ENCODE measurements around the gene C10orf105. TPM values are rescaled to one million over a fixed set of nuclear protein-coding genes. Genes with fewer than 3 reads are reported as not detected.

C10orf105 gene
- total RNA-seq, 2 experiments from 2014 or later, result 0.25 to 0.36 TPM

- Histone ChIP-seq H3K27ac (ENCODE audit: low read depth in 1 of 2, low read length in 2 of 2) (peak overlapping the region; percentile 74 to 75), H3K4me1 (ENCODE audit: insufficient read depth, low read length) (peaks cover 100% of the 10 kb centered on the region), H3K27me3 (ENCODE audit: control insufficient read depth in 1 of 2, insufficient read depth in 2 of 2, low read length in 2 of 2) (no peaks in the 10 kb centered on the region), H3K4me3 (ENCODE audit: low read length) (no peak overlapping the region), H3K36me3 (ENCODE audit: insufficient read depth, low read length) (peaks cover 14% of the 10 kb centered on the region), H3K9me3 (ENCODE audit: control insufficient read depth in 1 of 2, insufficient read depth in 1 of 2, low read length in 2 of 2) (no peaks in the 10 kb centered on the region)
- Mint-ChIP-seq H3K27me3 (no peaks in the 10 kb centered on the region), H3K36me3 (ENCODE audit: low read depth) (peaks cover 22% of the 10 kb centered on the region), H3K27ac (peak overlapping the region; percentile 96), H3K9me3 (no peaks in the 10 kb centered on the region), H3K4me3 (peak overlapping the region; percentile 68), H3K4me1 (ENCODE audit: low read depth) (peaks cover 100% of the 10 kb centered on the region)
- no peak for DNase-seq
- no peak for TF ChIP-seq CTCF (IDR thresholded peaks at IDR 0.05)
- ChIA-PET POLR2A (interaction anchor here (2.8 to 19.3 kb wide), 3 partner anchors 11 to 22 kb away, joined by 12 to 416 read pairs (median 252); partner anchors contain the start of gene VSIR), CTCF (interaction anchor here (1.2 to 4.8 kb wide), 2 partner anchors 21 to 27 kb away, joined by 3 to 27 read pairs; partner anchors contain the start of gene VSIR)
- no peak for ATAC-seq (ENCODE audit: poor library complexity)
- intact Hi-C loops (cut with DNase I, micrococcal nuclease), result no loop called here
Observed at GRCh38 chr10:71745664-71746250, 26.2 kb upstream of the C10orf105 start.

- no peak for ATAC-seq (ENCODE audit: poor library complexity)
- no peak overlapping the region for H3K4me3 ChIP-seq (ENCODE audit: low read length)
Observed at GRCh38 chr10:71744897-71745663, 25.5 kb upstream of the C10orf105 start.

More at GRCh38 chr10:71744897-71745663, 25.5 kb upstream of the C10orf105 start:
- peaks cover 7% of the 10 kb centered on the region for H3K36me3 ChIP-seq (ENCODE audit: insufficient read depth, low read length)
- H3K27me3 Mint-ChIP-seq, result no peaks in the 10 kb centered on the region
- H3K27me3 ChIP-seq (ENCODE audit: control insufficient read depth in 1 of 2, insufficient read depth in 2 of 2, low read length in 2 of 2), result no peaks in the 10 kb centered on the region
- H3K4me3 Mint-ChIP-seq, result peak overlapping the region; percentile 68
- peak overlapping the region; percentile 74 to 75 for H3K27ac ChIP-seq (ENCODE audit: low read depth in 1 of 2, low read length in 2 of 2)
- H3K4me1 ChIP-seq (ENCODE audit: insufficient read depth, low read length), result peaks cover 100% of the 10 kb centered on the region
- H3K36me3 Mint-ChIP-seq (ENCODE audit: low read depth), result peaks cover 16% of the 10 kb centered on the region
- POLR2A ChIA-PET, result interaction anchor here (2.8 to 19.3 kb wide), 3 partner anchors 12 to 23 kb away, joined by 12 to 416 read pairs (median 252); partner anchors contain the start of gene VSIR
- intact Hi-C loops (cut with DNase I, micrococcal nuclease), result no loop called here
- TF ChIP-seq CTCF (IDR thresholded peaks at IDR 0.05), result no peak
- H3K27ac Mint-ChIP-seq, result peak overlapping the region; percentile 96
- H3K9me3 ChIP-seq (ENCODE audit: control insufficient read depth in 1 of 2, insufficient read depth in 1 of 2, low read length in 2 of 2), result no peaks in the 10 kb centered on the region
- CTCF ChIA-PET, result interaction anchor here (4.8 kb wide), 1 partner anchor 27 kb away, joined by 27 read pairs; the partner anchor contains the start of gene VSIR
- DNase-seq, result no peak
- no peaks in the 10 kb centered on the region for H3K9me3 Mint-ChIP-seq
- peaks cover 100% of the 10 kb centered on the region for H3K4me1 Mint-ChIP-seq (ENCODE audit: low read depth)
